OCI-M2 (cell line): ENCODE data around the gene CFAP52.
"Not testable (repeated sequence)": the region's sequence is repeated elsewhere in the genome, so short reads cannot be mapped to it uniquely, and the experiment has no call there.

Experiments
- DNase-seq: peaks from one replicate; lab custom pipeline; 2025; ENCODE audit not compliant: unreplicated experiment; lab: John Stamatoyannopoulos, UW

The CFAP52 gene

GRCh38 chr17:9568957-9569588, 7.4 kb upstream of the CFAP52 start:
- DNase-seq: no peak

GRCh38 chr17:9571201-9571600, 5.2 kb upstream of the CFAP52 start:
- no peak for DNase-seq

- DNase-seq: no peak
Measured at GRCh38 chr17:9575381-9576101, 901 bp upstream of the CFAP52 start, which contains the start of gene STX8. Gene STX8, minus strand, starts transcription at chr17:9575820. Its CDS starts 12 bp downstream, at chr17:9575808.

- no peak for DNase-seq
Measured at GRCh38 chr17:9577373-9577709, 899 bp downstream of the CFAP52 start.

DNA sequence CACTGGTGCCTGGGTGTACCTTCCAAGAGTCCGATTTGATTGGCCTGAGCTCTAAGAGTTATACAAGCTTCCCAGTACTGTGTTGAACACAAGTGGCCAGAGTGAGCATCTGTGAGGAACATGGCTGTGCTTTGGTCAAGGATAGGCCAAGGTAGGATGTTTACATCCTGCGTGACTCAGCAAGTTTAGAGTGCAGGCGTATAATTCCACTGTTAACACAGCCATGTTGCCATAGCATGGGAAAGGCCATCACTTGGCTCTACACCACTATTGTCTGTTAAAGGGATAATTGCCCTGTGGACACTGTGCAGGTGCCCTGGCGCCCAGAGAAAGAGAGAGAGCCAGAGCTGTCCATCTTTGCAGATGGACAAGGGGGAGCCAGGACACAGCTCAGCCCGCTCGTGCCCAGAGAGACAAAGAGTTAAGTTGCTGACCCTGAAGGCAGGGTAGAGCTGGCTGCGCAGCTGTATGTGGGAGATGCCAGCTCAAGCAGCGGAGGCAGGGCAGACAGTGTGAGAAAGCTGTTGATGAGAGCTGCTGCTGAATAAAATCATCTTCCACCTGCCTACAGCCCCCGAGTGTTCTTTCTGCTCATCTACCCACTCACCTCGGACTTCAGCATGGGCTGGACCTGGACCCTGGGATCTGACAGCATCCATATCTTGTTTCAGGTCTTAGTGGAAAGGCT, 11.7 kb downstream of the CFAP52 start:
- DNase-seq: no peak

DNA sequence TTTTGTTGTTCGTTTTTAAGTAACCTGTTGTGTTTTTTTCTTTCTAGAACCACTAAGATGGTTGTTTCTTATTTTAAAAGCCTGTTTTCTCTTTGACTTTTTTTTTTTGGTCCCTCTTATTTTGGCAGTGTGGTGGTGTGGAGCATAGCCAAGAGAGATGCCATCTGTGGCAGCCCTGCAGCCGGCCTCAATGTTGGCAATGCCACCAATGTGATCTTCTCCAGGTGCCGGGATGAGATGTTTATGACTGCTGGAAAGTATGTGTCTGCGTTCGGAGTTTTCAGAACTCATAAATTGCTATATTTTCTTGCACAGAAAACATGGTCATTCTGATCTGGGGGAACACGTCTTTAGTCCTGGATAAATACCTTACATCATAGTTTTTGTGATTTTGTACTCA, 17.6 kb downstream of the CFAP52 start:
- DNase-seq: no peak

DNA sequence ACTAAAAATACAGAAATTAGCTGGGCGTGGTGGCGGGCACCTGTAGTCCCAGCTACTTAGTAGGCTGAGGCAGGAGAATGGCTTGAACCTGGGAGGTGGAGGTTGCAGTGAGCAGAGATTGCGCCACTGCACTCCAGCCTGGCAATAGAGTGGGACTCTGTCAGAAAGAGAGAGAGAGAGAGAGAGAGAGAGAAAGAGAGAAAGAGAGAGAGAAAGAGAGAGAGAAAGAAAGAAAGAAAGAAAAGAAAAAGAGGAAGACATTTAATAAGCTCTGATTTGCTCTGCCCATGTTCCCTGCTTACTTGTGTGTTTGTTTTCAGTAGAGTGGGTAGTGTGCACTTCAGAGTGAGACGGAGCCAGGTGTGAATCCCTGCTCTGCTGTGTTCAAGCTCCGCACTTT, 21.2 kb downstream of the CFAP52 start:
- not testable (repeated sequence) for DNase-seq

DNA sequence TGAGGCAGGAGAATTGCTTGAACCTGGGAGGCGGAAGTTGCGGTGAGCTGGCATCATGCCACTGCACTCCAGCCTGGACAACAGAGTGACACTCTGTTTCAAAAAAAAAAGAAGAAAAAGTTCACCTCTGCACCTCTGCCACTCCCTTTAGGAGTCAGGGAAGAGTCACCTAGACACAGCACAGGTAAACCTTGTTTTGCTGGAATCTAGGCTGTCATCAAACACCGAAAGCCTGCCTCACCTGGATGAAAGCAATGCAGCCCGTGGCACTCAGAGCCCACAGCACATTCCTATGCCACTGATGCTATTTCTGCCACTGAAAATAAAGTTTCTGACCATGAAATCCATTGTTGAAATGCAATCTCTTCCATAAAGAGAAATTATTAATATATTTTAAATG, 22.2 kb downstream of the CFAP52 start:
- no peak for DNase-seq

- not testable (repeated sequence) for DNase-seq
Measured at GRCh38 chr17:9604583-9604982, 28.1 kb downstream of the CFAP52 start.

- DNase-seq: no peak
Measured at GRCh38 chr17:9606453-9606852, 30.0 kb downstream of the CFAP52 start.

DNA sequence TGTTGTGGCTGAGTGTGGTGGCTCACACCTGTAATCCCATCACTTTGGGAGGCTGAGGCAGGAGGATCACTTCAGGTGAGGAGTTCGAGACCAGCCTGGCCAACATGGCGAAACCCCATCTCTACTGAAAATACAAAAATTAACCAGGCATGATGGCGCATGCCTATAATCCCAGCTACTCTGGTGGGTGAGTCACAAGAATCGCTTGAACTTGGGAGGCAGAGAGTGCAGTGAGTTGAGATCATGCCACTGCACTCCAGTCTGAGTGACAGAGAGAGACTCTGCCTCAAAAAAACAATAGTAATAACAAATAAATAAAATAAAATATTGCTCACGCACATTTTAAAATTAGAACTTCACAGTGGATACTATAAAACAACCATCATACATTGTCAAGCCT, 30.6 kb downstream of the CFAP52 start:
- DNase-seq: not testable (repeated sequence)

DNA sequence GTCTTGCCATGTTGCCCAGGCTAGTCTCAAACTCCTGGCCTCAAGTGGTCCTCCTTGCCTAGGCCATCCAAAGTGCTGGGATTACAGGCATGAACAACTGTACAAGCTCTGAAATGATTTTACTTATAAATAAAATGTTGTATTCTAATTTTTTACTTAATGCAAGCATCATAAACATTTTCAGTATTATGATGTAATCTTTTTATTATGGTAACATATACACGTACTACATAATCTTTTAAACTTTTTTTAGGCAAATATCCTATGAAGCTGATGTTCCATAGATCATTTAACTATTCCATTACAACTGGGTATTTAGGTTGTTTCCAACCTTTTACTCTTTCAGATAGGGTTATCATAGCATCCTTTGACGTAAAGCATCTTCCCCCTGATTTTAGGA, 35.1 kb downstream of the CFAP52 start:
- DNase-seq: no peak

DNA sequence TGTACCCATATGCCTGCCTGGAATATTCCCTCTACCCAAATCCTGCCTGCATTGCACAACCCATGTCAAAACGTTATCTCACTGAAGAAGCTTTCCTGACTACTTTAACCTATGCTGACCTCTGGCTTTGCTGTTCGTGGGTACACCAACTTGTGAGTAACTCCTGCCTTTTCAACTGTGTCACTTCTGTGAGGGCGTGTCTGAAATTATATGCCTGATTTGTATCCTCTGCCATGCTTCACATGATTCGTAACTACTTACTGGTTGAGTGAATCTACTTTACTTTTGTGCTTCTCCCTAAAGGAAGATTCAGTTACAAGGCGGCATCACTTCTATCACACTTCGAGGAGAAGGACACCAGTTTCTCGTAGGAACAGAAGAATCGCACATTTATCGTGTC, 35.6 kb downstream of the CFAP52 start:
- DNase-seq: no peak

DNA sequence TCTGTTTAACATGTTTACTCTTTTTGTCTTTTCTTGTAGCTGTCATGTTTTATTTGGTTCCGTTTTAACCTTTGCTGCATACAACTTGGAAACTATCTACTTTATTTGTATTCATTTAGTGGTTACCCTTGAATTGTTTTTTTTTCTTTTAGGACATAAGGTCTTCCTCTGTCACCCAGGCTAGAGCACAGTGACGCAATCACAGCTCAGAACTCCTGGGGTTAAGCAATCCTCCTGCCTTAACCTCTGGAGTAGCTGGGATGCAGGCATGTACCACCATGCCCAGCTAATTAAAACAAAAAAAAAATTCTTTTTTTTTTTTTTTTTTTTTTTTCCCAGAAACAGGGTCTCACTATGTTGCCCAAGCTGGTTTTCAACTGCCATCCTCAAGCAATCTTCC, 39.0 kb downstream of the CFAP52 start:
- no peak for DNase-seq

DNA sequence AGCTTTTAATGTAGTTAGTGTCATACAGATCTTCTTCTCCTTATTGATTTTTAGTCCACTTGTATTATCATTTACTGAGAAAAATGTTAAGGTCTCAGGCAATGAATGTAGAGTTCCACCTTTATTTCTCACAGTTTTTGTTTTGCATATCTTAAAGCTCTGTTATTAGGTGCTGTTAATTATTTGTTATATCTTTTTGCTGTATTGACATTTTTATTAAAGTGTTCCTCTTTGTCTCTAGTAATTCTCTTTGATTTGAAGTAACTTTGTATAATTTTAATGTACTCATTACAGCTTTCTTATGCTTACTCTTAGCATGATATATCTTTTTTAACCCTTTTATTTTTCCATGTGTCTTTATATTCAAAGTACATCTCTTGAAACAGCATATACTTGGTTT, 46.5 kb downstream of the CFAP52 start:
- DNase-seq: no peak

DNA sequence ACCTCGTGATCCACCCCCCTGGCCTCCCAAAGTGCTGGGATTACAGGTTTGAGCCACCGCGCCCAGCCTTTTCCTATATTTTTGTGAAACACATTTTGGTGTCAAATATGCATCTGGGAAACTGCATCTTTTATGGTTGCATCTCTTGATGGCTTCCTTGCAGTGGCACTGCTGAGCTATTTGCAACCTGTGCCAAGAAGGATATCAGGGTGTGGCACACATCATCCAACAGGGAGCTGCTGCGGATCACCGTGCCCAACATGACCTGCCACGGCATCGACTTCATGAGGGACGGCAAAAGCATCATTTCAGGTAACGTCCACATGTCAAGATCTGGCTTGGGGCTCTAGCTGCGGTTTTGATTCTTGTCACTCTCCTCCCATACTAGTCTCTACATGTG, 52.1 kb downstream of the CFAP52 start:
- DNase-seq: no peak

DNA sequence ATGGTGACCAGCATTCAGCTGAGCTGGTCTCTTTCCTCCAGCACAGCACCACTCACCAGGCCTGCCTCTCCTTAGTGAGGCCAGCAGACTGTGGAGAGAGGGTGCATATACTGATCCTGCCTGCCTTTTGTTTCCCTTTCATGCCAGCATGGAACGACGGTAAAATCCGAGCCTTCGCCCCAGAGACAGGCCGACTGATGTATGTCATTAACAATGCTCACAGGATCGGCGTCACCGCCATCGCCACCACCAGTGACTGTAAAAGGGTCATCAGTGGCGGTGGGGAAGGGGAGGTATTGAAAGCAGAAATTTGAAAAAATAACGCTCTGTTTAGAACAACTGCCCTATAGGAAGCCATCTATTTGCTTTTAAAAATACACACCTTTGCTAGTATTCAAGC, 56.3 kb downstream of the CFAP52 start:
- DNase-seq: no peak

DNA sequence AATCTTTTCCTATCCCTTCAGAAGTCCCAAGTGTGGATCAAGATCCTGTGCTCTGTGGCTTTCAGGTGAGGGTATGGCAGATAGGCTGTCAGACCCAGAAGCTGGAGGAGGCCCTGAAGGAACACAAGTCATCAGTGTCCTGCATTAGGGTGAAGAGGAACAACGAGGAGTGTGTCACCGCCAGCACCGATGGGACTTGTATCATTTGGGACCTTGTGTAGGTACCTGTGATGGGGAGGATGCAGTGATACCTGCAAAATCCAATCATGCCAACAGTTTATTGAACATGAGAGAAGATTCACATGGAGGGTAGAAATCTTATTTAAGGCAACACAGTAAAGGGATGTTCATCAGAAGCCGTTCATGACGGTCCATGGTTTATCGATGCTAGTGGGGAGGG, 58.9 kb downstream of the CFAP52 start:
- no peak for DNase-seq

DNA sequence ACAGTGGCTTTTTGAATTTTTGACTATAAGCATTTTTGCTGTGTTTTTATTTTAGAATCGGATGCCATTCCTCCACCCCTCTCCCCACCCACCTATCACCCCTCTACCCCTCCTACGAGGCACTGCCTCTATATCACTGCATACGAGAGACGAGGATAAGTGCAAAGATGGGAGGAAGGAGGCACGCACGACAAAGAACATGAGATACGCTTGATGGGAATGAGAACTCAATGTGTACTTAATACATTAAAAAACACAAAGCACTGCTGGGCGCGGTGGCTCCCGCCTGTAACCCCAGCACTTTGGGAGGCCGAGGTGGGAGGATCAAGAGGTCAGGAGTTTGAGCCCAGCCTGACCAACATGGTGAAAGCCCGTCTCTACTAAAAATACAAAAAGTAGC, 60.1 kb downstream of the CFAP52 start:
- DNase-seq: no peak

DNA sequence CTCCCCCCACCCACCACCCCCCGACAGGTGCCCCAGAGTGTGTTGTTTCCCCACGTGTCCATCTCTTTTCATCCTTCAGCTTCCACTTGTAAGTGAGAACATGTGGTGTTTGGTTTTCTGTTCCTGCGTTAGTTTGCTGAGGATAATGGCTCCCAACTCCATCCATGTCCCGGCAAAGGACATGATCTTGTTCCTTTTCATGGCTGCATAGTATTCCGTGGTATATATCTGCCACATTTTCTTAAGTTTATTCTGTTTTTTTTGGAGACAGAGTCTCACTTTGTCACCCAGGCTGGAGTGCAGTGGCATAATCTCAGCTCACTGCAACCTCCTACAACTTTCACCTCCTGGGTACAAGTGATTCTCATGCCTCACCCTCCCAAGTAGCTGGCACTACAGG, 63.9 kb downstream of the CFAP52 start:
- DNase-seq: not testable (repeated sequence)

DNA sequence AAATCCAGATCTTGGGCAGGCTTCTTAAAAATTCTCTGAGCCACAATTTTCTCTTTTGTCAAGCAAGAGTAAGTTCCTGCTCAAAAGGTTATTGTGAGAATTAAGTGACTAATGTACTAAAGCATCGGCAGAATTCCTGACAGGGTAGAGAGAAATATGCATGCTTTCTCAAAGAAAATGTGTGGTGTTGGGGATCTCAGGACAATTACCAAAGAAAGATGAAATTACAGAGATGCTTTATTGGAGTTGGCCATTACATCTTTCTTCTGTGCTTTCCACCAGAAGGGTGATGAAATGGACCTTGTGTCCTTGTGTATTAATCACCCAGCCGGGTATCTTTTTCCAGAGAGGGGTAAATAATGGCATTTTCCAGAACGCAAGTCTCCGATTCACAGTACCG, 67.2 kb downstream of the CFAP52 start:
- no peak for DNase-seq
